ENCODE measurements around the gene DMAP1. TPM values are rescaled to one million over a fixed set of nuclear protein-coding genes. Genes with fewer than 3 reads are reported as not detected.

DMAP1 gene
- polyA plus RNA-seq, 3 donors = 18.9 to 51.4 (median 21.3) TPM

DNA sequence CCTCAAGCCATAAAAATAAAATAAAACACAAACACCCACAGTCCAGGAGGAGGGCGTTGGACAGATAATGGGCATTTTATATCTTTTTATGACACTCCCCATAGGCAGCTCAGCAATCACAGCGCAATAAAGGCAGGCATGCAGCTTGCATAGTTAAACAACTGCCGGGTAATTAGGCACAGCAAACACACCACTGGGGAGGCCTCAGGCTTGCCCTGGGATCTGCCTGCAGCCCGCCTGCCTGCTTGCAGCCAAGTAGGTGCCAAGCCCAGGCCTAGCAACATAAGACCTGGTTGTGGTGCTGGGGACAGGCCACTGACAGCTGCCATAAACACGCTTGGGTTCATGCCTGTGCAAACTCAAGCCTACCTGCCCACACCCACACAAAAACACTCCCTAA, 54.2 kb downstream of the DMAP1 start:
- H3K27me3 Mint-ChIP-seq (ENCODE audit: low read depth in 3 of 3) = no peaks in the 10 kb centered on the region
- WGBS (ENCODE audit: insufficient coverage) = 98% methylated on average over 4 of the region's 5 CpGs
- H3K4me1 Mint-ChIP-seq = peaks cover 46% of the 10 kb centered on the region
- no peak for DNase-seq
- Histone ChIP-seq H3K27ac (ENCODE audit: low read depth in 1 of 2, low read length in 2 of 2) (no peak overlapping the region), H3K9me3 (replicated peaks in 1 of 2; ENCODE audit: control insufficient read depth in 1 of 2, insufficient read depth in 1 of 2, low read length in 2 of 2) (no peaks in the 10 kb centered on the region), H3K9ac (ENCODE audit: insufficient read depth, low read length, poor library complexity, severe bottlenecking) (no peak overlapping the region), H3K36me3 (replicated peaks in 1 of 2; ENCODE audit: control insufficient read depth in 1 of 2, insufficient read depth in 2 of 2, low read length in 2 of 2) (no peaks in the 10 kb centered on the region), H4K20me1 (ENCODE audit: insufficient read depth, low read length) (no peaks in the 10 kb centered on the region), H3K79me2 (ENCODE audit: insufficient read depth, low read length) (no peaks in the 10 kb centered on the region), H2AFZ (ENCODE audit: insufficient read depth, low read depth, low read length, poor library complexity, severe bottlenecking) (no peak overlapping the region), H3K4me3 (replicated peaks in 1 of 3; ENCODE audit: low read depth in 2 of 3, low read length in 3 of 3) (no peak overlapping the region), H3K27me3 (ENCODE audit: control insufficient read depth in 2 of 2, insufficient read depth in 2 of 2, low read length in 2 of 2) (no peaks in the 10 kb centered on the region), H3K4me1 (ENCODE audit: control insufficient read depth in 1 of 2, insufficient read depth in 2 of 2, low read length in 2 of 2) (peaks cover 39 to 42% of the 10 kb centered on the region in 2 donors), H3K4me2 (replicated peaks; ENCODE audit: extremely low read depth, low read length, poor library complexity, severe bottlenecking) (no peak overlapping the region)
- intact Hi-C loops (cut with micrococcal nuclease) = no loop called here
- H3K9me3 Mint-ChIP-seq = peaks cover 0 to 3% (median 0%) of the 10 kb centered on the region in 7 donors
- H3K36me3 Mint-ChIP-seq = peaks cover 4 to 12% of the 10 kb centered on the region in 2 donors
- TF ChIP-seq, protein P1, sequence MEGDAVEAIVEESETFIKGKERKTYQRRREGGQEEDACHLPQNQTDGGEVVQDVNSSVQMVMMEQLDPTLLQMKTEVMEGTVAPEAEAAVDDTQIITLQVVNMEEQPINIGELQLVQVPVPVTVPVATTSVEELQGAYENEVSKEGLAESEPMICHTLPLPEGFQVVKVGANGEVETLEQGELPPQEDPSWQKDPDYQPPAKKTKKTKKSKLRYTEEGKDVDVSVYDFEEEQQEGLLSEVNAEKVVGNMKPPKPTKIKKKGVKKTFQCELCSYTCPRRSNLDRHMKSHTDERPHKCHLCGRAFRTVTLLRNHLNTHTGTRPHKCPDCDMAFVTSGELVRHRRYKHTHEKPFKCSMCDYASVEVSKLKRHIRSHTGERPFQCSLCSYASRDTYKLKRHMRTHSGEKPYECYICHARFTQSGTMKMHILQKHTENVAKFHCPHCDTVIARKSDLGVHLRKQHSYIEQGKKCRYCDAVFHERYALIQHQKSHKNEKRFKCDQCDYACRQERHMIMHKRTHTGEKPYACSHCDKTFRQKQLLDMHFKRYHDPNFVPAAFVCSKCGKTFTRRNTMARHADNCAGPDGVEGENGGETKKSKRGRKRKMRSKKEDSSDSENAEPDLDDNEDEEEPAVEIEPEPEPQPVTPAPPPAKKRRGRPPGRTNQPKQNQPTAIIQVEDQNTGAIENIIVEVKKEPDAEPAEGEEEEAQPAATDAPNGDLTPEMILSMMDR (IDR thresholded peaks at IDR 0.05) = no peak
- no peak overlapping the region for H3K27ac Mint-ChIP-seq
- H3K4me3 Mint-ChIP-seq = no peak overlapping the region

- no peaks in the 10 kb centered on the region for H3K79me2 ChIP-seq (ENCODE audit: insufficient read depth, low read length)
- H3K4me3 Mint-ChIP-seq = no peak overlapping the region
- H3K9me3 ChIP-seq (replicated peaks in 1 of 2; ENCODE audit: control insufficient read depth in 1 of 2, insufficient read depth in 1 of 2, low read length in 2 of 2) = no peaks in the 10 kb centered on the region
- H3K4me3 ChIP-seq (replicated peaks in 1 of 3; ENCODE audit: low read depth in 2 of 3, low read length in 3 of 3) = no peak overlapping the region
- peaks cover 4 to 12% of the 10 kb centered on the region in 2 donors for H3K36me3 Mint-ChIP-seq
- intact Hi-C loops (cut with micrococcal nuclease) = no loop called here
- H3K4me2 ChIP-seq (replicated peaks; ENCODE audit: extremely low read depth, low read length, poor library complexity, severe bottlenecking) = no peak overlapping the region
- no CpG with 5 or more reads among the region's 1 CpG for WGBS (ENCODE audit: insufficient coverage)
- peaks cover 39% of the 10 kb centered on the region for H3K4me1 Mint-ChIP-seq
- H3K27ac ChIP-seq (ENCODE audit: low read depth in 1 of 2, low read length in 2 of 2) = no peak overlapping the region
- peaks cover 0 to 2% (median 0%) of the 10 kb centered on the region in 7 donors for H3K9me3 Mint-ChIP-seq
- H3K36me3 ChIP-seq (replicated peaks in 1 of 2; ENCODE audit: control insufficient read depth in 1 of 2, insufficient read depth in 2 of 2, low read length in 2 of 2) = no peaks in the 10 kb centered on the region
- TF ChIP-seq, protein P1 (IDR thresholded peaks at IDR 0.05) = no peak
- no peak overlapping the region for H2AFZ ChIP-seq (ENCODE audit: insufficient read depth, low read depth, low read length, poor library complexity, severe bottlenecking)
- H3K27ac Mint-ChIP-seq = no peak overlapping the region
- no peaks in the 10 kb centered on the region for H3K27me3 ChIP-seq (ENCODE audit: control insufficient read depth in 2 of 2, insufficient read depth in 2 of 2, low read length in 2 of 2)
- no peaks in the 10 kb centered on the region for H3K27me3 Mint-ChIP-seq (ENCODE audit: low read depth in 3 of 3)
- H4K20me1 ChIP-seq (ENCODE audit: insufficient read depth, low read length) = no peaks in the 10 kb centered on the region
- H3K4me1 ChIP-seq (ENCODE audit: control insufficient read depth in 1 of 2, insufficient read depth in 2 of 2, low read length in 2 of 2) = peaks cover 33 to 36% of the 10 kb centered on the region in 2 donors
- no peak overlapping the region for H3K9ac ChIP-seq (ENCODE audit: insufficient read depth, low read length, poor library complexity, severe bottlenecking)
- no peak for DNase-seq
Measured at GRCh38 chr1:44268054-44268453, 54.8 kb downstream of the DMAP1 start.

Small RNA genes lying within 50 kb of the gene (small RNA-seq; reads per million reads assigned to genes)
- gene AL035417.1 (ENCODE audit: insufficient read length, low read depth) = not detected

Other genes starting within 250 kb of the DMAP1 start
- gene DPH2, start 243.5 kb upstream of the DMAP1 start, polyA plus RNA-seq = 10 to 100 TPM; 13.0 to 23.6 (median 14.1) TPM
- gene ATP6V0B, start 238.5 kb upstream of the DMAP1 start, polyA plus RNA-seq = 1,000 to 10,000 TPM in 1 of 3 donors, 100 to 1,000 TPM in 2; 465 to 1,219 (median 954) TPM
- gene B4GALT2, start 234.3 kb upstream of the DMAP1 start, polyA plus RNA-seq = under 1 TPM in 2 of 3 donors, not detected in 1; 0.30 to 0.35 TPM
- gene CCDC24, start 221.9 kb upstream of the DMAP1 start, polyA plus RNA-seq = 1 to 10 TPM; 1.1 to 3.0 (median 1.9) TPM
- gene SLC6A9, start 182.0 kb upstream of the DMAP1 start, polyA plus RNA-seq = not detected
- not detected for gene KLF17, start 94.7 kb upstream of the DMAP1 start, polyA plus RNA-seq
- not detected for gene KLF18, start 71.8 kb upstream of the DMAP1 start, polyA plus RNA-seq
- 10 to 100 TPM; 26.4 to 35.0 (median 26.6) TPM for gene ERI3, start 141.8 kb downstream of the DMAP1 start, polyA plus RNA-seq
- gene RNF220, start 191.8 kb downstream of the DMAP1 start, polyA plus RNA-seq = 100 to 1,000 TPM in 1 of 3 donors, 10 to 100 TPM in 2; 39.4 to 133 (median 49.4) TPM

Measured in CD14-positive monocyte (primary cell).